B cell (primary cell): ENCODE results near the gene FUT3. TPM values are rescaled to one million over a fixed set of nuclear protein-coding genes. Genes with fewer than 3 reads are reported as not detected.

Source experiments
- ATAC-seq: fragments of 200-7000 bp; cut with Tn5 transposase; one replicate; pipeline ENCODE4 v1.10.0; 2021; ENCODE audit warnings: low read depth, mild to moderate bottlenecking, moderate number of reproducible peaks, moderate library complexity
- CTCF ChIA-PET: fragments of 350-600 bp; sonication (Branson Sonifier 250); formaldehyde crosslinking; loops from one replicate; lab custom pipeline; 2021; ENCODE audit warnings: antibody characterized with exemption, inconsistent platforms; lab: Charles Lee
- POLR2A ChIA-PET: fragments of 350-600 bp; sonication (Branson Sonifier 250); formaldehyde crosslinking; loops from one replicate; lab custom pipeline; 2021; ENCODE audit warnings: antibody characterized with exemption; lab: Charles Lee
- DNase-seq: peaks from one replicate; pipeline ENCODE4 v3.0.0; 2013
- H2AFZ ChIP-seq: 2 replicates; pipeline ENCODE4 v1.6.1; 2012; ENCODE audit warnings: mild to moderate bottlenecking, low read depth, low read length; ENCODE audit not compliant: insufficient read depth, poor library complexity, severe bottlenecking
- H3K27ac ChIP-seq, 2 donors: 1 replicate in 1 of 2; 2 replicates in 1 of 2; pipeline ENCODE4 v1.5.1; 2012 to 2013; ENCODE audit warnings: low read length in 2 of 2, mild to moderate bottlenecking in 2 of 2, moderate library complexity in 1 of 2
- H3K27me3 ChIP-seq, 4 experiments: fragments of 200-600 bp in 1 of 4; sonication (generic) in 1 of 4; replicated peaks in 1 of 4; 1 replicate in 2 of 4; 2 replicates in 2 of 4; pipeline versions ENCODE4 v1.6.1 to v1.7.0; 2013 to 2016; ENCODE audit warnings: low read length in 3 of 4, mild to moderate bottlenecking in 2 of 4, mixed read lengths in 1 of 4, moderate library complexity in 1 of 4; ENCODE audit not compliant: insufficient read depth in 4 of 4, control insufficient read depth in 3 of 4; ENCODE audit errors: control extremely low read depth in 1 of 4
- H3K36me3 ChIP-seq, 2 experiments: replicated peaks in 1 of 2; 1 replicate in 1 of 2; 2 replicates in 1 of 2; pipeline versions ENCODE4 v1.6.1 to v1.7.1; 2013; ENCODE audit warnings: low read length in 1 of 2; ENCODE audit not compliant: insufficient read depth in 2 of 2, control insufficient read depth in 1 of 2; ENCODE audit errors: control extremely low read depth in 1 of 2, extremely low read depth in 1 of 2
- H3K4me1 ChIP-seq, 2 donors: fragments of 200-600 bp in 1 of 2; sonication (generic) in 1 of 2; 1 replicate in 1 of 2; 2 replicates in 1 of 2; pipeline versions ENCODE4 v1.5.1 to v1.6.1; 2013 to 2017; ENCODE audit warnings: low read length in 2 of 2; ENCODE audit not compliant: control insufficient read depth in 2 of 2, insufficient read depth in 2 of 2
- H3K4me2 ChIP-seq: replicated peaks from 2 replicates; pipeline ENCODE3; 2012; ENCODE audit warnings: mild to moderate bottlenecking, low read depth, low read length; ENCODE audit not compliant: poor library complexity, severe bottlenecking
- H3K4me3 ChIP-seq, 5 experiments: fragments of 200-600 bp in 1 of 5; sonication (generic) in 1 of 5; 1 replicate in 3 of 5; 2 replicates in 2 of 5; pipeline versions ENCODE4 v1.5.1 to v1.7.0; 2011 to 2016; ENCODE audit warnings: low read length in 4 of 5, mild to moderate bottlenecking in 4 of 5, low read depth in 2 of 5, control low read depth in 1 of 5, moderate library complexity in 1 of 5; ENCODE audit not compliant: insufficient read depth in 1 of 5; ENCODE audit errors: control extremely low read depth in 1 of 5, extremely low read depth in 1 of 5
- H3K79me2 ChIP-seq: fragments of 200-600 bp; sonication (generic); one replicate; pipeline ENCODE4 v1.6.0; 2016; ENCODE audit warnings: low read length; ENCODE audit not compliant: control insufficient read depth, insufficient read depth
- H3K9ac ChIP-seq: fragments of 200-600 bp; sonication (generic); 2 replicates; pipeline ENCODE4 v1.6.1; 2017; ENCODE audit warnings: mild to moderate bottlenecking, low read length, moderate library complexity
- H3K9me3 ChIP-seq, 3 donors: one replicate each; pipeline versions ENCODE4 v1.6.1 to v1.7.1; 2013; ENCODE audit warnings: low read length in 2 of 3; ENCODE audit not compliant: control insufficient read depth in 2 of 3, insufficient read depth in 1 of 3; ENCODE audit errors: control extremely low read depth in 1 of 3
- H4K20me1 ChIP-seq: 2 replicates; pipeline ENCODE4 v1.6.0; 2012; ENCODE audit warnings: mild to moderate bottlenecking, low read length; ENCODE audit not compliant: insufficient read depth, control insufficient read depth, poor library complexity, severe bottlenecking
- H3K27ac Mint-ChIP-seq: one replicate; pipeline ENCODE4 v1.8.0; 2021; ENCODE audit warnings: mixed read lengths
- H3K27me3 Mint-ChIP-seq: one replicate; pipeline ENCODE4 v1.8.0; 2021; ENCODE audit warnings: mixed read lengths
- H3K4me1 Mint-ChIP-seq: one replicate; pipeline ENCODE4 v1.8.0; 2021; ENCODE audit warnings: mixed read lengths
- H3K4me3 Mint-ChIP-seq: one replicate; pipeline ENCODE4 v1.8.0; 2021; ENCODE audit warnings: mixed read lengths
- H3K9me3 Mint-ChIP-seq: one replicate; pipeline ENCODE4 v1.8.0; 2022; ENCODE audit warnings: mixed read lengths; ENCODE audit not compliant: insufficient read depth
- CTCF ChIP-seq: fragments of 200-600 bp; IDR thresholded peaks from one replicate; pipeline ENCODE4 v1.8.0; 2022; ENCODE audit warnings: antibody characterized with exemption, mild to moderate bottlenecking
- EZH2 ChIP-seq: IDR thresholded peaks from 2 replicates; pipeline ENCODE4 v1.6.1; 2012; ENCODE audit warnings: borderline replicate concordance, low read depth, mild to moderate bottlenecking, moderate library complexity, low read length; ENCODE audit not compliant: insufficient read depth, poor library complexity, severe bottlenecking
- WGBS: methylation state at CpG from one replicate; pipeline ENCODE4 v1.1.5; 2013; ENCODE audit warnings: missing lambda C conversion rate; ENCODE audit not compliant: insufficient coverage; 5-methylcytosine and 5-hydroxymethylcytosine counted together
- intact Hi-C: fragments of 100-400 bp; cut with micrococcal nuclease; formaldehyde crosslinking; loops from one replicate; pipeline ENCODE4 v1.10.0; 2022
- polyA plus RNA-seq: library from polyadenylated mRNA; depleted of rRNA; stranded (reverse); fragments of >200 nt; gene quantifications from 2 replicates; pipeline ENCODE4 v1.2.3, GENCODE V29; 2012
- total RNA-seq, 2 donors: library from RNA; stranded (reverse); fragments of 120-200 nt in 1 of 2; gene quantifications; 1 replicate in 1 of 2; 2 replicates in 1 of 2; pipeline versions ENCODE4 v1.2.3 to v1.2.4, GENCODE V29; 2013 to 2022

The FUT3 gene
- total and polyA plus RNA-seq, 2 donors (not counting 1 experiment from before 2014, with no cell fraction given), result not detected

- CTCF ChIA-PET, result no interaction called here
- Histone ChIP-seq H3K4me3 (no peak overlapping the region), H3K27me3 (no peaks in the 10 kb centered on the region), H3K79me2 (no peaks in the 10 kb centered on the region), H2AFZ (no peak overlapping the region), H3K9me3 (peaks cover 0 to 23% (median 0%) of the 10 kb centered on the region in 3 donors), H3K27ac (no peak overlapping the region), H4K20me1 (no peaks in the 10 kb centered on the region), H3K9ac (no peak overlapping the region), H3K4me1 (no peaks in the 10 kb centered on the region), H3K4me2 (no peak overlapping the region), H3K36me3 (no peaks in the 10 kb centered on the region)
- H3K27ac Mint-ChIP-seq, result no peak overlapping the region
- POLR2A ChIA-PET, result interaction anchor here (0.7 kb wide), 1 partner anchor 1871 kb away, joined by 6 read pairs; no protein-coding TSS in a partner anchor
- ATAC-seq (no peak), DNase-seq (no peak)
- no peak overlapping the region for H3K4me3 Mint-ChIP-seq
- TF ChIP-seq EZH2 (no peak), CTCF (no peak)
- peaks cover 20% of the 10 kb centered on the region for H3K27me3 Mint-ChIP-seq
- 58% methylated on average over 6 of the region's 6 CpGs for WGBS
- no peaks in the 10 kb centered on the region for H3K9me3 Mint-ChIP-seq
- intact Hi-C loops, result no loop called here
- no peaks in the 10 kb centered on the region for H3K4me1 Mint-ChIP-seq
Observed at GRCh38 chr19:5820785-5821184, 30.5 kb downstream of the FUT3 start.

- TF ChIP-seq EZH2, result no peak
- TF ChIP-seq CTCF, result no peak
- POLR2A ChIA-PET, result no interaction called here
- H3K9ac ChIP-seq, result no peak overlapping the region
Observed at GRCh38 chr19:5818594-5818993, 32.7 kb downstream of the FUT3 start.

More at GRCh38 chr19:5818594-5818993, 32.7 kb downstream of the FUT3 start:
- Histone ChIP-seq H3K9me3 (peaks cover 0 to 7% (median 0%) of the 10 kb centered on the region in 3 donors), H3K79me2 (no peaks in the 10 kb centered on the region), H3K36me3 (no peaks in the 10 kb centered on the region), H3K27ac (no peak overlapping the region), H3K4me1 (no peaks in the 10 kb centered on the region), H3K4me3 (no peak overlapping the region), H3K4me2 (no peak overlapping the region), H2AFZ (no peak overlapping the region), H4K20me1 (no peaks in the 10 kb centered on the region), H3K27me3 (no peaks in the 10 kb centered on the region)
- Mint-ChIP-seq H3K4me1 (no peaks in the 10 kb centered on the region), H3K27ac (no peak overlapping the region), H3K4me3 (no peak overlapping the region), H3K9me3 (no peaks in the 10 kb centered on the region), H3K27me3 (peaks cover 20% of the 10 kb centered on the region)
- CTCF ChIA-PET, result no interaction called here
- ATAC-seq (no peak), DNase-seq (no peak)
- WGBS, result 82% methylated on average over 3 of the region's 10 CpGs
- intact Hi-C loops, result no loop called here
